Endometrium (tissue), 2 donors: Measurements from ENCODE around the gene SP6.

Source experiments
- FAIRE-seq: peaks from 2 replicates; lab custom pipeline; 2012; peaks lifted over from hg19 to GRCh38; lab: Jason Lieb, UNC
- donor health status: control.
- donor health status: control.

SP6 gene

GRCh38 chr17:47853616-47854015 is 2.7 kb upstream of the SP6 start:
- FAIRE-seq: no peak

GRCh38 chr17:47852113-47852949 is 1.4 kb upstream of the SP6 start:
- FAIRE-seq: no peak

- FAIRE-seq: no peak
Measured at GRCh38 chr17:47851764-47852112, 775 bp upstream of the SP6 start.

GRCh38 chr17:47850373-47850691 is 631 bp downstream of the SP6 start:
- FAIRE-seq: no peak

GRCh38 chr17:47848198-47848513 is 2.8 kb downstream of the SP6 start:
- no peak for FAIRE-seq

- no peak for FAIRE-seq
Measured at GRCh38 chr17:47847341-47848197, 3.4 kb downstream of the SP6 start.

GRCh38 chr17:47846716-47847340 is 4.1 kb downstream of the SP6 start:
- FAIRE-seq: no peak

- FAIRE-seq: no peak
Measured at GRCh38 chr17:47845716-47846075, 5.3 kb downstream of the SP6 start.

- FAIRE-seq: no peak
Measured at GRCh38 chr17:47844814-47845715, 5.9 kb downstream of the SP6 start.

GRCh38 chr17:47844227-47844626 is 6.7 kb downstream of the SP6 start:
- no peak for FAIRE-seq

- FAIRE-seq: no peak
Measured at GRCh38 chr17:47843391-47843730, 7.6 kb downstream of the SP6 start.

- no peak for FAIRE-seq
Measured at GRCh38 chr17:47841488-47842291, 9.3 kb downstream of the SP6 start.

GRCh38 chr17:47840742-47841487 is 10.0 kb downstream of the SP6 start, which contains the start of gene SCRN2:
TSS of gene SCRN2 (minus strand) at chr17:47841273. CDS start at chr17:47840843, 430 bp downstream.
- FAIRE-seq: no peak

GRCh38 chr17:47840001-47840741 is 10.8 kb downstream of the SP6 start:
- FAIRE-seq: no peak

- no peak for FAIRE-seq
Measured at GRCh38 chr17:47839071-47839470, 11.9 kb downstream of the SP6 start.

GRCh38 chr17:47838636-47839035 is 12.3 kb downstream of the SP6 start:
- FAIRE-seq: no peak

- FAIRE-seq: no peak
Measured at GRCh38 chr17:47837401-47838039, 13.4 kb downstream of the SP6 start.

GRCh38 chr17:47836601-47837000 is 14.4 kb downstream of the SP6 start:
- no peak for FAIRE-seq

GRCh38 chr17:47834756-47835155 is 16.2 kb downstream of the SP6 start:
- no peak for FAIRE-seq
